ENCODE data around the gene ZNF862.

The ZNF862 gene

DNA sequence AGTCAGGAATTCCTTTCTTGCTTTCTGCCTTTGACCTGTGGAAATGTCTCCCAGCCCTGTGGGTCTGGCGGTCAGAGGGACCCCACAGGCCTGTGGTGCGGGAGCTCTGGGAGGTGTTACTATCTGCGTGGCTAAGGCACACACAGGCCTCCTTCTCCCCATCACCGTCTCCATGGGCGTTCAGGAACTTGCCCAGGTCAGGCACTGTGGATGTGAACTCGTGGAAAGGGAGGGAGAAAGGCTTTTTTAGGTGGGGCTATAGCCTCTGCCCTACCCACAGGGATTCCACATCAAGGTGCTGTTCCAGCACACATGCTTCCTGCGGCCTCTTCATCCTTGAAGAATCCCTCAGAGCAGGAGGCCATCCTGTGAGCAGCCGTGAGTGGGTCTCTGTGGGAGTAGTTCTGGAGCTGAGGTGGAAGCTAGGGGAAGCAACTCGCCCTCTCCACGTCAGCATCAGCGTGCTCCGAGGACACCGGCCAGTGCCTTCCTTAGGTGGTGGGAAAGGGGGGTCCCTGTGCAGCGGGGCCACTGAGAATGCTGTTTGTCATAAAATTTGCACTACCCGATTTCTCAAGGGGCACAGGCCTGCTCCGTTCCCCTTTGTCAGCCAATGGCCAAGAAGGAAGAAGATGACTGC, 28.1 kb downstream of the ZNF862 start:
- no peak for DNase-seq (ENCODE audit: low spot score)

DNA sequence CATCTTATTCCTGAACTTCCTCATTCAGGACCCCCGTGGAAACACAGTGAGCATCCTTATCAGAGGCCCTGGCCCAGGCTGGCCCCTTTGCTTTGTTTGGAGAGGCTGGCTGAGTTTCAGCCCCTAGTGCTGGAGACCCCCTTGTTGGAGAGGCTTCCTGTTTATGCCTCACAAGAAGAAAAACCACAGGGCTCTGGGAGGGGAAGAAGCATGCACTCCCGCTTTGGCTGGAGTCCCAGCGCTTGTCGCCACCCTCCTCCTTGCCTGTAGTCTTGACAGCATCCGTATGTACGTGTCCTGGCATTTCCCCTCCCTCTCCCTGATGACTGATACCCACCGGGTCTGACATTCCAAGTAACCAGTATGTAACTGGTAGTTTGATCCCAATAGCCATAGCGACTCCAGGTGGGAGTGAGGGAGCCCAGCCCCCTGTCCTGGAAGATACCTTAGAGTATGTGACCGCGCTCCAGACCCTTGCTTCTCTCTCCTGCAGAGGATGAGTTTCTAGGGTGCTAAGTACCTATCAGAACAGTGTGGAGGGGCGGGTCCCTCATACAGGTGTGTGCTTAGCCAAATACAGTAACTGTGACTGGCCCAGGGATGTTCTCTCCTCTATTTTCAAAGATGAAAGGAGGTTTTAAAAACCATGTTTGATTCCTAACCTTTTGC, 28.7 kb downstream of the ZNF862 start:
- DNase-seq (ENCODE audit: low spot score), result no peak

DNA sequence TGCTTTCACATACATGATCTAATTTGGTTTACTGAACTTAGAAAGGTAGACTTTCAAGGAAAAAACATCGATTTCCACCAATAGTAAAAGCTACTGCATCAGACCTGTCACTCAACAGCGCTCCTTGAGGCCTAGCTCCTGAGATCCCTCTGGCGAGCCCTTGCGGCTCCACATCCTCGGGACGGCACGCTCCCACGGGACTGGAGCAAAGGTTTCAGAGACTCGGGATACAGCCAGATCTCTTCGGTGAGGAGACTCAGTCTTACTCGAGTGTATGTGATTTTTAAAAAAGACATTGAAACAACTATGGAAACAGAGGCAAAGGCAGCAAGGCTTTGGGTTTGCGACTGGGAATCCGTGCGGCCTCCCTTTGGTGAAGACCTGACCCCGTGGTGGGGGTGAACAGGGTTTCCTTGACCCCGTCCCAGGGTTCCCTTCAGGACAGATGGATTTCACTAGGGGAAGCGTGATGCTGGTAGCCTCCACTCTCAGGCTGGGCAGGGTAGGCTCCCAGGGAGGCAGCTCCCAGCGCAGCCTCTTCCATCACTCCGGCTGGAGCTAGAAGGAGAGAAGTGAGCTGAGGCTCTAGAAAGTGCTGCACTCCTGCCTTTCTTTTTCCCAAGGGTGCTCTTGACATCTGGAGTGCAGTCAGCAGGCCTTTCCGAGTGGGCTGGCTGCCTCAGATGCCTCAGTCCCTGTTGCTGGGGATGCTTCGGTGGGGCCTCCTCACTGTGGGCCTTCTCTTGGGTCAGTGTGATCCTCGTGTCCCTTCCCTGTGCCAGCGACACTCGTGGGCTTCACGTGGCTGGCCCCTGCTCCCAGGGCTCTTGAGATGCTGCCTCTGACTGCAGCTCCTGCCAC, 29.8 kb downstream of the ZNF862 start:
- no peak for DNase-seq (ENCODE audit: low spot score)

DNA sequence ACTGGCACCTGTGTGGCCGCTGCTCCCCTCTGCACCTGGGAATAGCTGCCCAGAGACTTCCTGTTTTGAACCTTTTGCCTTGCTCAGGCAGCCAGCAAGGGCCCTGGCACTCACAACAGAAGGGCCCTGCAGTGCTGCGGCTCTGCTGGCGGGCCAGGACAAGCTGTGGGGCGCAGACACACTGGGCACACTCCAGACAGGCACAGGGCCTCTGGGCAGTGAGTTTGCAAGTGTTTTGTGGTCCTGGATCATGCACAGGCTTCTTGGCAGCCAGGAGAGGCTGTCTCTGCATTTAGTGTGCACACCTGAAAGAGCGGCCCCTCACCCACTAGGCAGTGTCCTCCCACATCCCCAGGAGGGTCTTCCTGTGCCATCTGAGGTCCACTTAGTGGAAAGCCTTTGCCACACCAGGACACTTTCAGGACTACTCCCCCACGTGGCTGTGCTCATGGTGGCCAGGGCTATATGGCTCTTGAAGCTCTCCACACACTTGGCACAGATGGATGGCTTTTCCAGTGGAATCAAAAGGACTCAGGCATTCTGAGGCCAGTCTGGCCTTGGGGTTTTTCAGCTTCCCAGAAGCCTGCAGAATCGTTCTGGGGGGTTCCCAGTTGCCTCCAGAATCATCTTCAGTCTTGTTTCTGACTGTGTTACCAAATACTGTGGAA, 30.6 kb downstream of the ZNF862 start:
- no peak for DNase-seq (ENCODE audit: low spot score)

DNA sequence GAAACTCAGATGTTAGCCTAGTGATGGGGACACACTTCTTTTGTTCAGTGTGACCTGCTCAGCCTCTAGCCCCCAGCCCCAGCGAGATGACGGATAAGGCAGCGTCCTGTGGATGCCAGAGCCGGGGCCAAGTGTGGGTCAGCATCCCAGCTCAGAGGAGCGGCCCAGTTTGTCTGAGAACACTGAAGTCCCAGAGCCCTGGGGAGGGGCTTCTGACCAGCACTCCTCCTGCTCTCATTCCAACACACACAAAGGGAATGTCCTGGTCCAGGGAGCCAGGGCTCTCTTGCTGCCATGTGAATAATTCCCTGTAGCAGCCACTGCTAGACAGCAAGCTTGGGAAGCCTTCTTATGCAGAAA, 31.1 kb downstream of the ZNF862 start:
- no peak for DNase-seq (ENCODE audit: low spot score)

DNA sequence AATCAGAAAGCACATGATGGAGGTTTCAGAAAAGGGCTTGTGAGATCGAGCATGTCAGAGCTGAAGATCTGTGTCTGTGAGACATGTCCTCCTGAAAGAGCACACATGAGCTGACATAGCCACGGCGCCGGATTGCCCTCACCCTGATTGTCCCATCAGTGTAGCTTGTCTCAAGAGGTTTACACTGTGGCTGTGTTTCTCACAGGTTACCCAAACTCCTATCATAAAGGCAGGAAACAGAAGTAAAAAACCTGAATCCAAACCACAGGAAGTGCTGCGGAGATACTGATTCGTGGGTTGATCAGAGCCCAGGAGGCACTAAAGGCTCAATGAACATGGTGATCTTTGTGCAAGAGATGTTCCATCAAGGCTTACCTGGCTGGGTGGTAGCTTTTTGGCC, 31.7 kb downstream of the ZNF862 start:
- no peak for DNase-seq (ENCODE audit: low spot score)

GRCh38 chr7:149870274-149870673, 32.1 kb downstream of the ZNF862 start:
- no peak for DNase-seq (ENCODE audit: low spot score)

- no peak for DNase-seq (ENCODE audit: low spot score)
Observed at GRCh38 chr7:149870701-149871483, 32.7 kb downstream of the ZNF862 start.

DNA sequence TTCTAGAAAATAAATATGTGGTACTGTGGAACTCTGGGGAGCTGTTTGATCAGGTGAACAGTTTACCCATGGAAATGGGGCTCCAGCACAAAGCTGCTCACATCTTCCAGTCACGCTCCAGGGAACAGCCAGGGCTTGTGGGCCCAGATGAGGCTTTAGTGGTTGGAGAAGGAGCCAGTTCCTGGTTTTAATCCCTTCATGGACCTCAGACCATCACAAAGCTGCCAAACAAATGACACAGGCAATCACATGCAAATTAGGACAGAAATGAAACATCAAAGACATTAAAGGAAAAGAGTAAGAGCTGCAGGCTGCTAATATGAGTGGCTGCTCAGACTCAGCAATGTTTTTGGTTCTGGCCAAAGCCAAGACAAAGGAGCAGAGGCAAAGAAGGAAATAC, 33.4 kb downstream of the ZNF862 start:
- DNase-seq (ENCODE audit: low spot score), result no peak

DNA sequence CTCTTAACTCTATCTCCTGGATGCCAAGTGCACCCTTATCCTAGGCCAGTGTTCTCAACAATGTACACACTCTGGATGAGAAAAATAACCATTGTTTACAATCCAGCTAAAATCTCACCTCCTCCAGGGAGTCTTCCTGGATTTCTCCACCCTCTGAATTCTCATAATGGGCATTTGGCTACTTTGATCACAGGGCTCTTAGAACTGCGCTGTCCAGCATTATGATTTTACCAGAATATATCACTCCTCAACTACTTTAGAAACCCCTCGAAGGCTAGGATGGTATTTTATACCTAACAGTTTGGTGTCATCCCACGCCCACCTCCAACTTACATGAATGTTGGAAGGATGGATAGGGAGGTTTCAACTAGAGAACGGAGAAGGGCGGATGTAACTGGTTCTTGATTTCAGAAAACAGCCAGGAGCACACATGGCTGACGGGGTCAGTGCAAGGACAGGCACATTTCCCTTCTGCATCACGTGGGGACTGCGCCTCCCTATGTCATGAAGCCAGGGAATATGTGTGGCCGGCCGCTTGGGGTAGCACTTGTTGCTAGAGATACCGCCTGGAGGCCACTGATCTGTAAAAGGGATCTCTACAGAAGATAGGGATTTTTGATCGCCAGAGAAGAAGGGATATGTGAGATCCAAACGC, 34.4 kb downstream of the ZNF862 start:
- DNase-seq (ENCODE audit: low spot score), result no peak

DNA sequence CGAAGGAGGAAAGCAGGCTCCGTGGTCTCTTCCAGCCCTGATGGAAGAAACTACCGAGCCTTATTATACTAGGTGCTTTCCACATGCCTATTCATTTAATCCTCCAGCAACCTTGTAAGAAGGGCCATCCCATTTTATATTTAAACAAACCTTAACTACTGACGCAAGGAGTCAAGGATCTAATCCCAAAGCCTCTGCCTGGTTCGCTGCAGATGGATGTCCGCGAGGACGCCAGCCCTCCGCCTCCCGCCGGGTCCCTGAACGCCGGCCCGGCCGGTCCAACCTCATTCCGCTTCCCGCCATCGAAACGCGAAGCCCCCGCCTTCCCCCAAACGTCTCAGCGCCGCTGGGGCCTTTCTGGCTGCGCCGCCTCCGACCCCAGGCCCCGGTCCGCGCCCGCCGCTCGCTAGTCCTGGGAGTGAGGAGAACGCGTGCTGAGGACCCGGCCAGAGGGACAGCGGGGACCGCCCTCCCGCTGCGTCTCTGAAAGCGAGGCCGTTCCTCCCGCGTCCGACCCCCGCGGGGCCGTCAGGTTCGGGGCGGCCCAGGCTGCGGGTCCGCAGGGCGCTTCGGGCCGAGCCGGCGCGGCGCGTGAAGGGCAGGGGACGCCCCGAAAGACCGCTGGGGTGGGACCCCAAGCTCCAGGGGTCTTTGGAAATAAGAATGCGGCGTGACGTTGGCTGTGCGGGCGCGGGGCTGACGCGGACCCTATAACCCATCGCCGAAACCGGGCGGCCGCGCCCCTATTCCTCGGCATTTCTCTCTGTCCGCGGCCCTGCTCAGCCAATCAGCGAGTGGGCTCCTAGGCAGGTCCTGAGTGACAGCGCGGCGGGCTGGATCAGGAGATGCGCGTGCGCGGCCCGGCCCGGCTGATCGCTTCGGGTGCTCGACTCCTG, 35.1 kb downstream of the ZNF862 start, which contains the start of gene ATP6V0E2:
Gene ATP6V0E2 (plus strand): TSS at position 896 of the 896 bp plus-strand sequence. CDS start 97 bp downstream, outside the sequence.
- no peak for DNase-seq (ENCODE audit: low spot score)

GRCh38 chr7:149873970-149874643, 35.9 kb downstream of the ZNF862 start:
- no peak for DNase-seq (ENCODE audit: low spot score)

GRCh38 chr7:149874644-149875028, 36.5 kb downstream of the ZNF862 start:
- DNase-seq (ENCODE audit: low spot score), result no peak

- DNase-seq (ENCODE audit: low spot score), result no peak
Observed at GRCh38 chr7:149875396-149875795, 37.2 kb downstream of the ZNF862 start.

- no peak for DNase-seq (ENCODE audit: low spot score)
Observed at GRCh38 chr7:149877890-149878522, 39.8 kb downstream of the ZNF862 start.

- no peak for DNase-seq (ENCODE audit: low spot score)
Observed at GRCh38 chr7:149878523-149878921, 40.3 kb downstream of the ZNF862 start.

DNA sequence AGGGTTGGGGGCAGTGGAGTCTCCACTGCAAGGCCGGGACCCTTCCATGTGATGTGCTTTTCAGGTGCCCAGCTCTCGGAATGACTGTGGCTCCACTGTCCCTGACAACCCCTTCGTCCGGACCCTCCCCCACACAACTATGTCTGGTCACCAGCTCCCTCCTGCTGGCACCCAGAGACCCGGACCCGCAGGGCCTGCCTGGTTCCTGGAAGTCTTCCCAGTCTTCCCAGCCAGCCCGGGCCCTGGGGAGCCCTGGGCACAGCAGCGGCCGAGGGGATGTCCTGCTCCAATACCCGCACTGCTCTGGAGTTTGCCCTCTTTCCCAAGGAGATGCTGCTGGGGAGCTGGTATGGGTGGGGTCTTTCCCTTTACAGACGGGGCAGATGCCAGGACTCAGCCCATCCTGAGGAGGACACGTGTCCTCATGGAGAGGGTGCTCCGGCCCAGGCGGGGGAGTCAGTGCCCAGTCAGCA, 41.1 kb downstream of the ZNF862 start:
- DNase-seq (ENCODE audit: low spot score), result no peak

DNA sequence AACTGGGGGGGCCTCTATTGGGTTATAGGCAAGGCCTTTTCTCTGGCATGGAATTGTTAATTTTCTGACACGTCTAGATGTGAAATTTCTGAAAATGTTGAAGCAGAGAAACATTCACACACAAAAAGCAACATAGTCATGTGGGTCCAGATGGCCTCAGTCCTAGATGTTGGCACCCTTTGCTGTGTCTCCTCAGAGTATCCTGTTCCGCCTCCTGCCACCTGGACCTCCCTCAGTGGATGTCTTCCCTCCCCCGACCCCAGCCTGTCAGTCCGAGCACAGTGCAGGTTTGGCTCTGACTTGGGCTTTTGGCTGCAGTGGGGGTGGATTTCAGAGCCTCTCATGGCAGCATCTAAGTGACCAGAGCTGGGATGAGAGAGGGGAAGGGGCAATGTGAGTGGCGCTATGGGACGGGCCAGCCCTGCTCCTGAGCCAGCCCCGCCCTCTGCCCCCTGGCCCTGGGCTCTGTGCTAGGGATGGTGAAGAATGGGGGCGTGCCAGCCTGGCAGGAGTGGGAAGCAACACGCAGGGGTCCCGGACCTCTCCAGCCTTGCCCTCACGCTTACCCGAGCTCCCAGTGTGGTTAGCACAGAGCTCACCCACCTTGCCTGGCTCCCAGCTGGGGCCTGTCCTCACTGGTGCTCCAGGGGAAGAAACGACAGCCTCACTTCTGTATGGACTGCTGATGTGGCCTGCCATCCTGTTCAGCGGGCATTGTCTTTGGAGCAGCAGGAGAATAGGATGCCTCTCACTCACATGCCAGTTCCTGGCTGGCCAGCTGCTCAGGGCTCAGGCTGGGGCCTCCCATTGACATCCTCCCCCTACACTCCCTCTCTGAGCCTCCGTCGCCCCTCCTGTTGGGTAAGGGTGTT, 41.8 kb downstream of the ZNF862 start:
- no peak for DNase-seq (ENCODE audit: low spot score)
